Vagina (tissue), 2 donors: ENCODE measurements around the gene KCNE2.

Source experiments
- CTCF ChIP-seq, 3 experiments: fragments of 450-650 bp in 2 of 3; fragments of 200-600 bp in 1 of 3; sonication (generic) in 1 of 3; IDR thresholded peaks; one replicate each; pipeline ENCODE4 v1.5.1; 2017 to 2019; ENCODE audit warnings: antibody characterized with exemption in 3 of 3, mild to moderate bottlenecking in 2 of 3, moderate library complexity in 2 of 3
- POLR2AphosphoS5 ChIP-seq, 2 donors: sonication (generic); formaldehyde crosslinking; IDR thresholded peaks; one replicate each; pipeline ENCODE4 v1.9.0; 2017; ENCODE audit warnings: antibody characterized with exemption in 2 of 2, mild to moderate bottlenecking in 2 of 2, low read depth in 1 of 2; ENCODE audit not compliant: insufficient read depth in 1 of 2

DNA sequence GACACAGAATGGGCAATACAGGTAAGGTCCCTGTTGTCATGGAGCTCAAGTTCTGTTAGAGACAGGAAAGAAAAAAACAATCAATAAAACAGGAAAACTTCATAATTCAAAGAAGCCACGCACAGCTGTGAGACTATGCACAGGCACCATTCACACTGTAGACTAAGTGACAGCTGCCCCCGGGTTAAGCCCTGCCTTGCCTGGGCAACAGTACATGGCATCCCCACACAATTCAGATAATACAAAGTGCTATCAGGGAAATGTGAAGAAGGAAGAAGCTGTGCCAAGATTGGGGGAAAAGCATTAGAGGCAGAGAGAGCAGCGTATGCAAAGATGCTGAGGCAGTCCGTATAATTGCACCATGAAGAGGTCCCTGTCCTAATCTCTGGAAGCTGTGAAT, 9.0 kb upstream of the KCNE2 start:
- TF ChIP-seq POLR2AphosphoS5 (IDR thresholded peaks at IDR 0.05; ENCODE audit: insufficient read depth in 1 of 2, low read depth in 1 of 2) (no peak), CTCF (IDR thresholded peaks at IDR 0.05) (no peak)
